HG03558 (cell line): ENCODE data around the gene TRAPPC2.

Source experiments
- ATAC-seq: cut with Tn5 transposase; IDR thresholded peaks from one replicate; pipeline ENCODE4 v1.9.1; 2021; ENCODE audit warnings: moderate number of reproducible peaks; ENCODE audit not compliant: unreplicated experiment; ENCODE audit errors: extremely low read depth

TRAPPC2 gene

GRCh38 chrX:13702111-13702789, 32.2 kb downstream of the TRAPPC2 start:
- no peak for ATAC-seq

- ATAC-seq = no peak
Measured at GRCh38 chrX:13700380-13700779, 34.0 kb downstream of the TRAPPC2 start.

- ATAC-seq = no peak
Measured at GRCh38 chrX:13699183-13699826, 35.1 kb downstream of the TRAPPC2 start.

GRCh38 chrX:13698432-13698831, 36.0 kb downstream of the TRAPPC2 start:
- no peak for ATAC-seq

GRCh38 chrX:13697976-13698375, 36.4 kb downstream of the TRAPPC2 start:
- no peak for ATAC-seq

GRCh38 chrX:13697455-13697854, 37.0 kb downstream of the TRAPPC2 start:
- ATAC-seq = no peak

GRCh38 chrX:13695601-13696115, 38.8 kb downstream of the TRAPPC2 start:
- no peak for ATAC-seq

GRCh38 chrX:13694983-13695382, 39.4 kb downstream of the TRAPPC2 start:
- ATAC-seq = no peak

GRCh38 chrX:13694359-13694758, 40.1 kb downstream of the TRAPPC2 start:
- ATAC-seq = no peak

GRCh38 chrX:13693341-13693961, 41.0 kb downstream of the TRAPPC2 start:
- no peak for ATAC-seq

GRCh38 chrX:13692771-13693231, 41.6 kb downstream of the TRAPPC2 start:
- ATAC-seq = no peak

GRCh38 chrX:13691841-13692371, 42.5 kb downstream of the TRAPPC2 start:
- ATAC-seq = no peak

- ATAC-seq = no peak
Measured at GRCh38 chrX:13690836-13691235, 43.6 kb downstream of the TRAPPC2 start.

GRCh38 chrX:13689741-13690211, 44.6 kb downstream of the TRAPPC2 start:
- no peak for ATAC-seq

- ATAC-seq = peak; percentile 36
Measured at GRCh38 chrX:13688958-13689740, 45.3 kb downstream of the TRAPPC2 start, which contains the start of gene RAB9A. TSS of gene RAB9A (plus strand) at chrX:13689128. CDS start at chrX:13708747, 19,619 bp downstream.

GRCh38 chrX:13688384-13688957, 45.9 kb downstream of the TRAPPC2 start:
- no peak for ATAC-seq

- no peak for ATAC-seq
Measured at GRCh38 chrX:13687203-13687602, 47.2 kb downstream of the TRAPPC2 start.

- no peak for ATAC-seq
Measured at GRCh38 chrX:13685126-13685763, 49.2 kb downstream of the TRAPPC2 start.

GRCh38 chrX:13684361-13684760, 50.1 kb downstream of the TRAPPC2 start:
- no peak for ATAC-seq
